Ovary (tissue), 3 donors: ENCODE data around the gene CACNA1D.

Experiments used
- EP300 ChIP-seq: sonication (generic); formaldehyde crosslinking; IDR thresholded peaks from one replicate; pipeline ENCODE4 v1.6.1; 2017; ENCODE audit warnings: antibody characterized with exemption
- POLR2A ChIP-seq: fragments of 450-650 bp; IDR thresholded peaks from one replicate; pipeline ENCODE4 v1.6.1; 2017; ENCODE audit warnings: antibody characterized with exemption, mild to moderate bottlenecking, moderate library complexity
- TF ChIP-seq, protein P1 (sequence below), 3 donors: fragments of 450-650 bp in 2 of 3; fragments of 200-600 bp in 1 of 3; IDR thresholded peaks; one replicate each; pipeline versions ENCODE4 v1.5.1 to v1.8.0; 2016 to 2022; ENCODE audit warnings: antibody characterized with exemption in 3 of 3, mild to moderate bottlenecking in 1 of 3
- donor health status: DM: no; HTN: no; CAD: no.

DNA sequence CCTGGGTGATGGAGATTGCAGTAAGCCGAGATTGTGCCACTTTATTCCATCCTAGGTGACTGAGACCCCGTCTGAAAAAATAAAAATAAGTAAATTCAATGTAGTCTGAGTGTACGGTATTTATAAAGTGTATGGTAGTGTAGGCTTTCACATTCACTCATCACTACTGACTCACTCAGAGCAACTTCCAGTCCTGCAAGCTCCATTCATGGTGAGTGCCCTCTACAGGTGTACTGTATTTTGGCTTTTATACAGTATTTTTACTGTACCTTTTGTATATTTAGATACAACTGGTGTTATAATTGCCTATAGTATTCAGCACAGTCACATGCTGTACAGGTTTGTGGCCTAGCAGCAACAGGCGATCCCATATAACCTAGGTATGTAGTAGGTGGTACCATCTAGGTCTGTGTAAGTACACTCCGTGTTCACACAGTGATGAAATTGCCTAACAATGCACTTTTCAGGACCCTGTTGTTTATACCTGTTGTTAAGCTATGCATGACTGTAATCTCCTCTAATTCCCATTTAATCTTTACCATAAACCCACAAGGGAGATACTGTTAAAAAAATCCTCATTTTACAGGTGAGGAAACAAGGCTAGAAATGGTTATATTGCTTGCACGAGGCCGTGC, 19.3 kb downstream of the CACNA1D start:
- TF ChIP-seq, protein P1, sequence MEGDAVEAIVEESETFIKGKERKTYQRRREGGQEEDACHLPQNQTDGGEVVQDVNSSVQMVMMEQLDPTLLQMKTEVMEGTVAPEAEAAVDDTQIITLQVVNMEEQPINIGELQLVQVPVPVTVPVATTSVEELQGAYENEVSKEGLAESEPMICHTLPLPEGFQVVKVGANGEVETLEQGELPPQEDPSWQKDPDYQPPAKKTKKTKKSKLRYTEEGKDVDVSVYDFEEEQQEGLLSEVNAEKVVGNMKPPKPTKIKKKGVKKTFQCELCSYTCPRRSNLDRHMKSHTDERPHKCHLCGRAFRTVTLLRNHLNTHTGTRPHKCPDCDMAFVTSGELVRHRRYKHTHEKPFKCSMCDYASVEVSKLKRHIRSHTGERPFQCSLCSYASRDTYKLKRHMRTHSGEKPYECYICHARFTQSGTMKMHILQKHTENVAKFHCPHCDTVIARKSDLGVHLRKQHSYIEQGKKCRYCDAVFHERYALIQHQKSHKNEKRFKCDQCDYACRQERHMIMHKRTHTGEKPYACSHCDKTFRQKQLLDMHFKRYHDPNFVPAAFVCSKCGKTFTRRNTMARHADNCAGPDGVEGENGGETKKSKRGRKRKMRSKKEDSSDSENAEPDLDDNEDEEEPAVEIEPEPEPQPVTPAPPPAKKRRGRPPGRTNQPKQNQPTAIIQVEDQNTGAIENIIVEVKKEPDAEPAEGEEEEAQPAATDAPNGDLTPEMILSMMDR (IDR thresholded peaks at IDR 0.05) = no peak
- TF ChIP-seq POLR2A = no peak
- TF ChIP-seq EP300 = no peak
